HG03439 (cell line): Measurements from ENCODE around the gene MASP1.

Experiments used
- ATAC-seq: cut with Tn5 transposase; IDR thresholded peaks from one replicate; pipeline ENCODE4 v1.9.1; 2021; ENCODE audit warnings: mild to moderate bottlenecking, moderate library complexity; ENCODE audit not compliant: unreplicated experiment

MASP1 gene, protein sequence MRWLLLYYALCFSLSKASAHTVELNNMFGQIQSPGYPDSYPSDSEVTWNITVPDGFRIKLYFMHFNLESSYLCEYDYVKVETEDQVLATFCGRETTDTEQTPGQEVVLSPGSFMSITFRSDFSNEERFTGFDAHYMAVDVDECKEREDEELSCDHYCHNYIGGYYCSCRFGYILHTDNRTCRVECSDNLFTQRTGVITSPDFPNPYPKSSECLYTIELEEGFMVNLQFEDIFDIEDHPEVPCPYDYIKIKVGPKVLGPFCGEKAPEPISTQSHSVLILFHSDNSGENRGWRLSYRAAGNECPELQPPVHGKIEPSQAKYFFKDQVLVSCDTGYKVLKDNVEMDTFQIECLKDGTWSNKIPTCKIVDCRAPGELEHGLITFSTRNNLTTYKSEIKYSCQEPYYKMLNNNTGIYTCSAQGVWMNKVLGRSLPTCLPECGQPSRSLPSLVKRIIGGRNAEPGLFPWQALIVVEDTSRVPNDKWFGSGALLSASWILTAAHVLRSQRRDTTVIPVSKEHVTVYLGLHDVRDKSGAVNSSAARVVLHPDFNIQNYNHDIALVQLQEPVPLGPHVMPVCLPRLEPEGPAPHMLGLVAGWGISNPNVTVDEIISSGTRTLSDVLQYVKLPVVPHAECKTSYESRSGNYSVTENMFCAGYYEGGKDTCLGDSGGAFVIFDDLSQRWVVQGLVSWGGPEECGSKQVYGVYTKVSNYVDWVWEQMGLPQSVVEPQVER

DNA sequence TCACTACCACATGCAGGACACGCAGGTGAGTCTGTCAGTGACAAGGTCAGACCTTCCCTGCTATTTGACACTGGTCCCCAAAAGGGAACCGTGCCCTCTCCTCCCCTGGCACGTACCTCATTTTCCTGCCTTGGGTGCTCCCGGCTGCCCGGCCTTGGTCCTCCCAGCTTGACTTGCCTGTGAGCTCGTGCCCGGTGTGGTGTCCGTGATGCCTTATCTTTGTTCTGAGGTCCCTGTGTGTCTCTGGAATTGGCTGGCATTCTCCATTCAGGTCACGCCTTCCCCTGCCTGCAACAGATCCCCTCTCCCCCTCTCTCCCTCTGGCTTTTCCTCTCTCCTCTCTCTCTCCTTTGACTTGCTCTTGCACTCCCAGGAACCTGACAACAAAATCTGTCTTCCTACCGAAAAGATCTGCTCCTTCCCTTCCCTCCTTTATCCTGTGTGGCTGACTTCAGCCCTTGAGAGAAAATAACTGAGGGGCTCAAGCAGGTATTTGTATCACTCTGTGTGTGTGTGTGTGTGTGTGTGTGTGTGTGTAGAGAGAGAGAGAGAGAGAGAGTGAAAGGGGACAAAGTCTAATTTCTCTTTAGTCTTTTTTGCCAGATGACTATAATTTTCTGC, at the start of gene MASP1:
MASP1 (minus strand) TSS at position 226 of the 621 bp plus-strand sequence; CDS start at position 121, 105 bp downstream.
- no peak for ATAC-seq

DNA sequence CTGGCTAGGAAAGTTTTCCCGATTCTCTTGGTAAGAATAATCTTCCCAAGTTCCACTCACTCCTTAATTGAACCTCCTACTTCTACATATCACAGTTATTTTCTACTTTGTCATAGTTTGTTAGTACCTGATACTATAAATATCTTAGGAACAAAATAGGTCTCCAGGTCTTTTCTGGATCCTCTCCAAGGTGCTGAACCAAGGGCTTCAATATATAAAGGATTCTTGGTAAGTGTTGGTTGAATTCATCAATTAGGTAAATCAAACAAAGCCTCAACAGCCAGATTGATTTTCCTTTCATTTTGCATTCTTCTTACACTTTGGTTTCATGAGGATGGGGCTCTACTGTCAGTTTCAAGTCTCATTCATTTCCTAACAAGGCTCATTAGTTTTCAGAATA, 49.0 kb upstream of the MASP1 start:
- ATAC-seq = no peak

- no peak for ATAC-seq
Observed at GRCh38 chr3:187336322-187336721, 44.8 kb upstream of the MASP1 start.

GRCh38 chr3:187334904-187335303, 43.4 kb upstream of the MASP1 start:
- ATAC-seq = no peak

- ATAC-seq = no peak
Observed at GRCh38 chr3:187328691-187329090, 37.2 kb upstream of the MASP1 start.

DNA sequence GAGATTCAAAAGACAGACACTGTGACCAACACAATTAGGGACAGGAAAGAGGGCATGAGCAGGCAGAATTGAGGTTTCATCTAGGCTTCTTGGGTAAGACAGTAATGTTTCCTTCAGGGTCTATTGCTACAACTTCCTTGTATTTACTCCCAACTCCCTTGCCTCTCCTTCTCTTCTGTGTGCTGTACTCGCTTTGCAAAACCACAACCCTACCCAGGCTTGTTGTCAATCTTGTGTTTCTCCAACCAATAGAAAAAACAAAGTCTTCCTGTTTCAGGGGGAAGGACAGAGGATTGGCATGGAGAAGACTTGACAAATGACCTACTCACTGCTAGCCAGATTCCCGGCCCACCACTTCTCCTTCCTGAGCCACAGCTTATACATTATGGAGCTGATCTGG, 36.3 kb upstream of the MASP1 start:
- no peak for ATAC-seq

DNA sequence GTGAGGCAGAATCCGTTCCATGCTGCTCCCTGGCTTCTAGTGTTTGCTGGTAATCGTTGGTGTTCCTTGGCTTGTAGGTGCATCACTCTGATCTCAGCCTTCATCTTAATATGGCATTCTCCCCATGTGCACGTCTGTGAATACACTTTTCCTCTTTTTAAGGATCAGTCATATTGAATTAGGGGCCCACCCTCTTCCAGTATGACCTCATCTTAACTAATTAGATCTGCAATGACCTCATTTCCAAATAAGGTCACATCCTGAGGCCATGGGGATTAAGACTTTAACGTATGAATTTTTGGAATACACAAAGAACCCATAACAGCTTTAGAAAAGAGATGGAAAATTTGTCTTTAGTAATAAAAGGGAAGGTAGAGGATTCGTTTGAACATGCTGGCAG, 34.1 kb upstream of the MASP1 start:
- ATAC-seq = no peak

DNA sequence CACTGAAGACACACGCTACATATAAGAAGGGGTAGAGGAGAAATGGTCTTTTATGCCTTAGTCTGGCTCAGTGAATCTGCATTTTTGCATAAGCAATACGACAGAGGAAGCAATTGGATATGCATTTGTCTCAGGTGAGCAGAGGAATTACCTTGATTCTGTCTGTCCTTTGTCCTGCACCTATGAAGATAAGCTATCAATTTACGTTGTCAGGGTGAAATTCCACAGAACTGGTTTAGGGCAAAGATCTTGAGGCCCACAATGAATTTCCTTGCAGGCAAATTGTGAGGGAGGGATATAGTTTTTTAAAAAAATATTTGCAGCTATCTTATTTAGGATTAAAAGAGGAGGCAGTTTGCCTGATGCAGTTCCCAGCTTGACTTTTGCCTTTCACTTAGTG, 31.6 kb upstream of the MASP1 start:
- ATAC-seq = no peak

- ATAC-seq = no peak
Observed at GRCh38 chr3:187322291-187322690, 30.8 kb upstream of the MASP1 start.

GRCh38 chr3:187321766-187322165, 30.2 kb upstream of the MASP1 start:
- ATAC-seq = no peak

GRCh38 chr3:187319699-187320302, 28.3 kb upstream of the MASP1 start:
- ATAC-seq = peak; percentile 67

GRCh38 chr3:187318819-187319616, 27.5 kb upstream of the MASP1 start:
- ATAC-seq = no peak

- ATAC-seq = no peak
Observed at GRCh38 chr3:187315872-187316271, 24.3 kb upstream of the MASP1 start.

DNA sequence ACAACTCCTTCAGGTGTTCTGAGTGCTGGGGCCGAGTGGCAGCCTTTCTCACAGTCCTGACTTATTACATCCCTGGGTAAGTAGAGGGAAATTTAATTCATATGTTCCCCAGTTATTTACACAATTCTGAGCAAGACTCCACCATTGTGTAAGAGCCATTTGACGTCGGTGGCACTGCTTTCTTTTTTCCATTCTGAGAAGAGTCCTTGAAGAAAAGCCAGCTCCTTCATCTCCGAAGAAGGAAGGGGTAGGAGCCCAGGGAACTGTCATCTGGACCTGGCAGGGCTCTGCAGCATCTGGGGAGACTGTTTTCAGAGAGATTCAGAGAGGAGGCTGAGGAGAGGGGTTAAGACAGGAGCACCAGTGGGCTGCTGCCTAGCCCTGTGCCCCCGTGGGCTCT, 22.6 kb upstream of the MASP1 start:
- ATAC-seq = no peak

DNA sequence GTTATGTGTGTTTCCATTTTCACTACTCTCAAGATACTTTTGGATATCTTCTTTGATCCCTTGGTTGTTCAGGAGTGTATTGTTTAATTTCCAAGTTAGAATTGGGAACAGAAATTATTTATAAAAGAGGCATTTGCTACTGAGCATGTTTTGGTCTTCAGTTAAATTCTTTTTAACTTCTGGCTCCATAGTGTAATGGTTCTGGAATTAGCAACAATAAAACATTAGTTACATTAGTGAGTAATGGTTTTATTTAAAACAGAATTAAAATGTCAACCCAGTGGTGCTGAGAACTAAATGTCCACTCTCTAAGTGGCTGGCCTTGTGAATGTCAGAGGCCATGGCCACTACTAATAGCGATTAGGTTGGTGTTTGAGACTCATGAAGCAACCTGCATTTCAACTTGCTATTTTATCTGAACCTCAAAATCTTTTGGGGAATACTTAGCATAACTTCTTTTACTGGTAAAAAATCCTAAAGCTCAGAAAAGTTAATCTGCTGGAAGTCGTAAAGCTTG, 19.5 kb upstream of the MASP1 start:
- no peak for ATAC-seq

DNA sequence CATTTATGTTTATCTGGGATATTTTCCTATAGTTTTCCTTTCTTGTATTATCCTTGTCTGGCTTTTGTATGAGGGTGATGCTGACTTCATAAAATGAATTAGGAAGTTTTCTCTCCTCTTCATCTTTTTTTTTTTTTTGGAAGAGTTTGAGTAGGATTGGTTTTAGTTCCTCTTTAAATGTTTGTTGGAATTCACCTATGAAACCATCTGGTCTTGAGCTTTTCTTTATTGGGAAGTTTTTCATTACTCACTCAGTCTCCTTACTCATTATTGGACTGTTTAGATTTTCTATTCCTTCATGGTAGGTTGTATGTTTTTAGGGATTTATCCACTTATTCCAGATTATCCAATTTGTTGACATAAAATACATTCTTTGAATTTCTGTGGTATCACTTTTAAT, 18.7 kb upstream of the MASP1 start:
- ATAC-seq = no peak

- no peak for ATAC-seq
Observed at GRCh38 chr3:187305881-187306280, 14.3 kb upstream of the MASP1 start.

DNA sequence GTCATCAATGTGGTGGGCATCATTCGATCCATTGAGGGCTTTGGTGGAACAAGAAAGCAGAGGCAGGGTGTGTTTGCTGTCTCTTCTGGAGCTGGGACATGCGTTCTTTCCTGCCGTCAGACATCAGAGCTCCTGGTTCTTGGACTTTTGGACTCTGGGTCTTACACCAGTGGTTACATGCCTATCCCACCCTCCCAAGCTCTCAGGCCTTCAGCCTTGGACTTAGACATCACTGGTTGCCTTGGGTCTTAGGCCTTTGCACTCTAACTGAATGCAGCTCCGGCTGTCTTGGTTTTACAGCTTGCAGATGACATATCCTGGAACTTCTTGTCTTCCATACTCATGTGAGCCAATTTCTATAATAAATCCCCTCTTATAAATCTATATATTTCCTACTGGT, 8.1 kb upstream of the MASP1 start:
- no peak for ATAC-seq

DNA sequence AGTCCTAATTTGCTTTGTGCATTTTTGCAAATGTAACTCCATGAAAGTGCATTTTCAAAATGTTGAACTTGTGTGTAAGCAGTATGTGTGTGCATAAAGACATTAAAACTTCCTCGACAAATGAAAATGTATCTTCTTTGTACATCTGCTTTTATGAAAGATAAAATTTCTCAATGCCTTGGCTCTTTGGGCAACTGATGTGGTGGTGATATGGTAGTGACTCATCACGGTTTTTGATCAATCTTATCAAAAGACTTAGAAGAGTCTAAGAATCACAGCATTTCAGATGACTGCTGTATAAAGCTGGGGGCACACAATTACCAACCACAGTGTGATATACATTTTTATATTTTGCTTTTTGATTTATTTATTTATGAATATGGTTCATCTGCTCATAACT, 5.4 kb upstream of the MASP1 start:
- ATAC-seq = no peak

DNA sequence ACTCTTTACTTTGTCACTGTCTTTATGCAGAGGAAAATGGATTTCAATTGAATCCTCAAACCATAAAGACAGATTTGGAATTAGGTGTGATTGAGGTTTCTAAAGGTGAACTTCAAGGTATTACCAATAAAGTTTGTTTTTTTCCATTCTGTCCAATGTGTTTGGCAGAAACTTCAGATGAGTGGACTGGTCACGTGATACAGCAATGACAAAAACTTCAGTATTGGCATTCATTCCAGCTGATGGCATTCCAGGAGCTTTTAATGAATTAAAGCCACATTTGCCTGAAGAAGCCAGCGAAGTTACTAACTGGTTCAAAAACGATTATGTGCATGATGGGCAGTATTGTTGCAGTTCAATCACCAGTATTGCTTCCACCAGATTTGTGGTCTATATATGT, 4.5 kb upstream of the MASP1 start:
- ATAC-seq = no peak
